OCI-LY1 (cell line): ENCODE results near the gene CNOT3.
"Not testable (repeated sequence)": the region's sequence is repeated elsewhere in the genome, so short reads cannot be mapped to it uniquely, and the experiment has no call there.

Source experiments
- H2AFZ ChIP-seq: fragments of 200-600 bp; sonication (generic), shearing (Covaris generic); 2 replicates; pipeline ENCODE4 v1.6.0; 2014; ENCODE audit warnings: antibody characterized with exemption, mild to moderate bottlenecking, low read length
- H3F3A ChIP-seq: fragments of 200-600 bp; sonication (generic), shearing (Covaris generic); 2 replicates; pipeline ENCODE4 v1.6.0; 2014; ENCODE audit warnings: mild to moderate bottlenecking, antibody characterized with exemption, low read length, moderate library complexity; ENCODE audit not compliant: insufficient read depth
- H3K27ac ChIP-seq: fragments of 200-600 bp; sonication (generic); 2 replicates; pipeline ENCODE4 v1.5.1; 2014; ENCODE audit warnings: low read length, mixed run types, mild to moderate bottlenecking, low read depth; ENCODE audit not compliant: poor library complexity, severe bottlenecking
- H3K27me3 ChIP-seq: fragments of 200-600 bp; sonication (generic); 2 replicates; pipeline ENCODE4 v1.6.0; 2014; ENCODE audit warnings: antibody characterized with exemption, mild to moderate bottlenecking, low read length, moderate library complexity; ENCODE audit not compliant: insufficient read depth
- H3K36me3 ChIP-seq: fragments of 200-600 bp; sonication (generic); 2 replicates; pipeline ENCODE4 v1.6.1; 2014; ENCODE audit warnings: mild to moderate bottlenecking, antibody characterized with exemption, low read length, moderate library complexity, mixed read lengths; ENCODE audit not compliant: insufficient read depth
- H3K4me1 ChIP-seq: fragments of 200-600 bp; sonication (generic); 2 replicates; pipeline ENCODE4 v1.5.1; 2014; ENCODE audit warnings: mild to moderate bottlenecking, low read length, moderate library complexity; ENCODE audit not compliant: insufficient read depth, severe bottlenecking
- H3K4me2 ChIP-seq: fragments of 200-600 bp; sonication (generic), shearing (Covaris generic); 2 replicates; pipeline ENCODE4 v1.6.1; 2014; ENCODE audit warnings: low read length
- H3K4me3 ChIP-seq: fragments of 200-600 bp; sonication (generic); 2 replicates; pipeline ENCODE4 v1.5.1; 2014; ENCODE audit warnings: low read length, low read depth, mild to moderate bottlenecking, mixed read lengths; ENCODE audit not compliant: poor library complexity, severe bottlenecking
- H3K79me2 ChIP-seq: fragments of 200-600 bp; shearing (Covaris generic); 2 replicates; pipeline ENCODE4 v1.6.1; 2016; ENCODE audit warnings: mixed run types, low read length, mixed read lengths; ENCODE audit not compliant: insufficient read depth
- H3K9ac ChIP-seq: fragments of 200-600 bp; sonication (generic), shearing (Covaris generic); 2 replicates; pipeline ENCODE4 v1.6.1; 2014; ENCODE audit warnings: mild to moderate bottlenecking, low read length, mixed read lengths
- H3K9me2 ChIP-seq: fragments of 200-600 bp; sonication (generic), shearing (Covaris generic); 2 replicates; pipeline ENCODE4 v1.6.1; 2014; ENCODE audit warnings: low read depth, mild to moderate bottlenecking, low read length, mixed read lengths
- H3K9me3 ChIP-seq: fragments of 200-600 bp; shearing (Covaris generic); 2 replicates; pipeline ENCODE4 v1.6.1; 2014; ENCODE audit warnings: low read length, mixed read lengths
- H4K20me1 ChIP-seq: fragments of 200-600 bp; sonication (generic), shearing (Covaris generic); 2 replicates; pipeline ENCODE4 v1.6.0; 2016; ENCODE audit warnings: mild to moderate bottlenecking, low read length; ENCODE audit not compliant: insufficient read depth
- EZH2 ChIP-seq: fragments of 200-600 bp; sonication (generic), shearing (Covaris generic); IDR thresholded peaks from 2 replicates; pipeline ENCODE4 v1.8.0; 2017; ENCODE audit warnings: borderline replicate concordance, mixed run types, mild to moderate bottlenecking, antibody characterized with exemption, low read length, moderate library complexity, mixed read lengths
- TF ChIP-seq, protein P1 (sequence below): fragments of 200-600 bp; sonication (generic), shearing (Covaris generic); IDR thresholded peaks from 2 replicates; pipeline ENCODE4 v1.5.1; 2017; ENCODE audit warnings: mild to moderate bottlenecking, antibody characterized with exemption, low read length, moderate library complexity, mixed read lengths

CNOT3 gene

DNA sequence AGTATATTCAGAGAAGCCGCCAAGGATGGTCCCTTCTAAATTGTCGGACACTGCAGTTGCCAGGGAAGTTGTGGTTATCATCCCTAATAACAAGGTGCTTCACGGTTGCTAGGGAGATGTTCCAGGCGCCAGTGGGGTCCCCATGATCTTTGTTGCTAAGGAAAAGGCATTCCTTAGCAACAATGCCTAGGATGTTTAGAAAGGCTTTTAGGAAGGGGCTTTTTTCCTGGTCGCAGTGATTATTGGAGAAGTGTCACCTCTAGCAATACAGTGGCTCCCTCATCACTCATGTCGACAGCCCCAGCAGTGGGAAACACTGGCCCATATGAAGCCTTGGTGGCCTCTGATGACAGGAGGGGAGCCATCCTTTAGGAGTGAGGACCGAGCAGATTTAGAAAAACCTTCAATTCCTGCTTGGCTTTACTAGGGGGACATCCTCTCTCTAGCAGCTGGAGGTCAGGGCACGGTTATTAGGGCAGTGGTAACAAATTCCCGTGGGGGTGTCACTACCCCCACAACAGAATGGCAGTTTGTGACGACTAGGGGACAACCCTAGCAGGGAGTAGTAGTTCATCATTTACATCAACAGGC lies 41.8 kb downstream of the CNOT3 start:
- H3K79me2 ChIP-seq: no peaks in the 10 kb centered on the region
- H4K20me1 ChIP-seq: no peaks in the 10 kb centered on the region
- H3K9me2 ChIP-seq: no peaks in the 10 kb centered on the region
- no peak overlapping the region for H2AFZ ChIP-seq
- TF ChIP-seq, protein P1, sequence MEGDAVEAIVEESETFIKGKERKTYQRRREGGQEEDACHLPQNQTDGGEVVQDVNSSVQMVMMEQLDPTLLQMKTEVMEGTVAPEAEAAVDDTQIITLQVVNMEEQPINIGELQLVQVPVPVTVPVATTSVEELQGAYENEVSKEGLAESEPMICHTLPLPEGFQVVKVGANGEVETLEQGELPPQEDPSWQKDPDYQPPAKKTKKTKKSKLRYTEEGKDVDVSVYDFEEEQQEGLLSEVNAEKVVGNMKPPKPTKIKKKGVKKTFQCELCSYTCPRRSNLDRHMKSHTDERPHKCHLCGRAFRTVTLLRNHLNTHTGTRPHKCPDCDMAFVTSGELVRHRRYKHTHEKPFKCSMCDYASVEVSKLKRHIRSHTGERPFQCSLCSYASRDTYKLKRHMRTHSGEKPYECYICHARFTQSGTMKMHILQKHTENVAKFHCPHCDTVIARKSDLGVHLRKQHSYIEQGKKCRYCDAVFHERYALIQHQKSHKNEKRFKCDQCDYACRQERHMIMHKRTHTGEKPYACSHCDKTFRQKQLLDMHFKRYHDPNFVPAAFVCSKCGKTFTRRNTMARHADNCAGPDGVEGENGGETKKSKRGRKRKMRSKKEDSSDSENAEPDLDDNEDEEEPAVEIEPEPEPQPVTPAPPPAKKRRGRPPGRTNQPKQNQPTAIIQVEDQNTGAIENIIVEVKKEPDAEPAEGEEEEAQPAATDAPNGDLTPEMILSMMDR: no peak
- TF ChIP-seq EZH2: no peak
- H3K4me1 ChIP-seq: peaks cover 10% of the 10 kb centered on the region
- no peak overlapping the region for H3K27ac ChIP-seq
- no peaks in the 10 kb centered on the region for H3K9me3 ChIP-seq
- H3F3A ChIP-seq: no peaks in the 10 kb centered on the region
- H3K27me3 ChIP-seq: no peaks in the 10 kb centered on the region
- H3K9ac ChIP-seq: no peak overlapping the region
- H3K4me2 ChIP-seq: no peak overlapping the region
- H3K4me3 ChIP-seq: no peak overlapping the region
- peaks cover 4% of the 10 kb centered on the region; the same call in 1 of the 2 replicates for H3K36me3 ChIP-seq

- H3F3A ChIP-seq: no peaks in the 10 kb centered on the region
- H3K4me1 ChIP-seq: peaks cover 10% of the 10 kb centered on the region
- no peak overlapping the region for H3K4me3 ChIP-seq
- H3K27ac ChIP-seq: no peak overlapping the region
- H3K4me2 ChIP-seq: no peak overlapping the region
- no peaks in the 10 kb centered on the region for H3K9me2 ChIP-seq
- H3K36me3 ChIP-seq: peaks cover 4% of the 10 kb centered on the region; the same call in 1 of the 2 replicates
- no peaks in the 10 kb centered on the region for H4K20me1 ChIP-seq
- no peaks in the 10 kb centered on the region for H3K79me2 ChIP-seq
- no peak overlapping the region for H3K9ac ChIP-seq
- TF ChIP-seq, protein P1: peak; percentile 64
- TF ChIP-seq EZH2: no peak
- H3K9me3 ChIP-seq: no peaks in the 10 kb centered on the region
- H3K27me3 ChIP-seq: no peaks in the 10 kb centered on the region
- H2AFZ ChIP-seq: no peak overlapping the region
Observed at GRCh38 chr19:54179921-54180461, 42.4 kb downstream of the CNOT3 start.

GRCh38 chr19:54180691-54181091 lies 43.1 kb downstream of the CNOT3 start:
- Histone ChIP-seq H3K79me2 (no peaks in the 10 kb centered on the region), H4K20me1 (no peaks in the 10 kb centered on the region), H3F3A (no peaks in the 10 kb centered on the region), H3K9ac (no peak overlapping the region), H2AFZ (no peak overlapping the region), H3K4me2 (no peak overlapping the region), H3K27me3 (no peaks in the 10 kb centered on the region), H3K9me3 (no peaks in the 10 kb centered on the region), H3K36me3 (no peaks in the 10 kb centered on the region), H3K27ac (no peak overlapping the region), H3K4me3 (no peak overlapping the region), H3K4me1 (peaks cover 10% of the 10 kb centered on the region), H3K9me2 (no peaks in the 10 kb centered on the region)
- TF ChIP-seq, protein P1: no peak
- TF ChIP-seq EZH2: no peak

DNA sequence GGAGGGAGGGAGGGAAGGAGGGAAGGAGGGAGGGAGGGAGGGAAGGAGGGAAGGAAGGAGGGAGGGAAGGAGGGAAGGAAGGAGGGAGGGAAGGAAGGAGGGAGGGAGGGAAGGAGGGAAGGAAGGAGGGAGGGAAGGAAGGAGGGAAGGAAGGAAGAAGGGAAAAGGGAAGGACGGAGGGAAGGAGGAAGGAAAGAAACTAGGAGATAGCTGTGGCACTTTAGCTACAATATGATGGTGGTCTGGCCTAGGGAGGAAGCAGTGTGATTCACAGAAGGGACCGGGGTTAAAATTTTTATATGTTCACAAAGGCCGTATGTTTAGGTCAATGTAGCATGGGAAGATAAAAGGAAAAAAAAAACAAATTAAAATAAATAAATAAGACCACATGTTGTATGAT lies 44.3 kb downstream of the CNOT3 start:
- not testable (repeated sequence) for H2AFZ ChIP-seq, H3K27me3 ChIP-seq

More for the DNA sequence above, 44.3 kb downstream of the CNOT3 start:
- H3K79me2 ChIP-seq, H3K9me3 ChIP-seq, H3K9me2 ChIP-seq, H3K4me2 ChIP-seq, H3K4me1 ChIP-seq, H3K9ac ChIP-seq, H3F3A ChIP-seq, H3K27ac ChIP-seq, H4K20me1 ChIP-seq, H3K36me3 ChIP-seq, H3K4me3 ChIP-seq: not testable (repeated sequence)
